Heart right ventricle (tissue), 16 donors: ENCODE data around the gene FGF12. TPM values are rescaled to one million over a fixed set of nuclear protein-coding genes. Genes with fewer than 3 reads are reported as not detected.
A peak's percentile ranks its signal among the peaks of the same experiment; 100 is the strongest.

Experiments
- ATAC-seq, 8 donors: fragments of 200-7000 bp; cut with Tn5 transposase; one replicate each; pipeline ENCODE4 v1.9.1; 2020; ENCODE audit warnings: mild to moderate bottlenecking in 8 of 8, moderate library complexity in 8 of 8, moderate number of reproducible peaks in 1 of 8
- DNase-seq, 2 donors: peaks; one replicate each; pipeline ENCODE4 v3.0.0-alpha.2; 2020
- H3K27ac ChIP-seq, 10 donors: fragments of 200-600 bp; sonication (generic) in 2 of 10; one replicate each; pipeline versions ENCODE4 v1.5.0 to v1.8.0; 2020 to 2022; ENCODE audit warnings: mild to moderate bottlenecking in 3 of 10
- H3K27me3 ChIP-seq, 7 donors: fragments of 200-600 bp; one replicate each; pipeline ENCODE4 v1.8.0; 2021 to 2022; ENCODE audit warnings: mild to moderate bottlenecking in 2 of 7
- H3K36me3 ChIP-seq, 9 donors: fragments of 200-600 bp; sonication (generic) in 1 of 9; one replicate each; pipeline versions ENCODE4 v1.5.0 to v1.8.0; 2020 to 2022; ENCODE audit warnings: mild to moderate bottlenecking in 2 of 9
- H3K4me1 ChIP-seq, 9 donors: fragments of 200-600 bp; sonication (generic) in 1 of 9; one replicate each; pipeline versions ENCODE4 v1.5.0 to v1.8.0; 2020 to 2022; ENCODE audit warnings: mild to moderate bottlenecking in 4 of 9
- H3K4me3 ChIP-seq, 10 donors: fragments of 200-600 bp; sonication (generic) in 2 of 10; one replicate each; pipeline versions ENCODE4 v1.5.0 to v1.8.0; 2020 to 2022; ENCODE audit warnings: mild to moderate bottlenecking in 7 of 10, moderate library complexity in 2 of 10
- H3K9me3 ChIP-seq, 11 donors: fragments of 200-600 bp in 10 of 11; sonication (generic) in 2 of 11; one replicate each; pipeline versions ENCODE4 v1.5.0 to v1.8.0; 2013 to 2022; ENCODE audit warnings: mild to moderate bottlenecking in 2 of 11, control low read depth in 1 of 11, moderate library complexity in 1 of 11
- CTCF ChIP-seq, 9 donors: fragments of 200-600 bp; sonication (generic) in 2 of 9; IDR thresholded peaks; one replicate each; pipeline versions ENCODE4 v1.5.0 to v1.8.0; 2021 to 2022; ENCODE audit warnings: antibody characterized with exemption in 9 of 9, mild to moderate bottlenecking in 5 of 9, moderate library complexity in 1 of 9
- WGBS, 2 donors: extraction: QIAGEN DNeasy Blood & Tissue Kit; methylation state at CpG; one replicate each; pipeline ENCODE4 v1.1.7; 2013; ENCODE audit warnings: inconsistent platforms in 1 of 2; 5-methylcytosine and 5-hydroxymethylcytosine counted together
- intact Hi-C, 10 donors: fragments of 100-400 bp; cut with DNase I; formaldehyde crosslinking; loops; one replicate each; pipeline versions ENCODE4 v1.11.1 to v1.14.2; 2022
- polyA plus RNA-seq, 2 donors: library from polyadenylated mRNA; stranded (reverse); fragments of 200-250 nt; gene quantifications; one replicate each; pipeline ENCODE4 v1.2.3, GENCODE V29; 2013
- total RNA-seq, 10 donors: library from RNA; stranded (reverse); fragmentation: NEBNext Ultra II Directional in 3 of 10; extraction: Animal tissue kit (Norgen Biotek cat#: 25700) in 3 of 10; gene quantifications; one replicate each; pipeline versions ENCODE4 v1.2.1 to v1.2.4, GENCODE V29; 2021 to 2023
- donor health status: Arrhythmogenic right ventricular cardiomyopathy.
- donor health status: ischemic (EF 13 %, LVEDD 7.1; RV severe dilation, severe dysfunction).
- donor health status: healthy with polysubstance abuse.
- donor health status: DM: no; HTN: yes; CAD: no.
- donor health status: DM: no; HTN: no; CAD: no.
- donor health status: ischemic (EF 25% LVEDD 6.9; RV normal size, moderate dysfunction).
- donor health status: ischemic (EF 25% LVEDD 5.7; RV mildly dilated, moderate dysfunction).
- donor health status: healthy.
- donor health status: DM: yes; HTN: yes; CAD: no.
- donor health status: Ischemic cardiomyopathy.
- donor health status: ischemic (EF 35%, LVEDD 5.7; RV mildly dilated, moderate dysfunction).
- donor health status: nonischemic (EF 11% LVEDD 7.7; RV severe dilation, severe dysfunction).
- donor health status: DM: yes; HTN: yes; CAD: no.
- donor health status: PGD.
- donor health status: ischemic (EF 29% LVEDD 5.4; RV normal size, mild dysfunction).
- donor health status: nonischemic (EF 23%, LVEDD 6.1; RV moderate dilation, normal function).

FGF12 gene
- total and polyA plus RNA-seq, 12 donors = 26.5 to 504 (median 313) TPM

GRCh38 chr3:192655040-192655439 lies 72.3 kb downstream of the FGF12 start:
- no peaks in the 10 kb centered on the region for H3K27me3 ChIP-seq
- peak; percentile 31 to 89 (median 64) for ATAC-seq
- TF ChIP-seq CTCF (IDR thresholded peaks at IDR 0.05) = no peak
- H3K4me3 ChIP-seq = no peak overlapping the region
- no peaks in the 10 kb centered on the region for H3K36me3 ChIP-seq
- intact Hi-C loops = loop anchor here in 2 of 10 donors (10.0 kb wide), 2 partner anchors 50 to 120 kb away; no protein-coding TSS in a partner anchor
- 37 to 57% methylated on average over 1 of the region's 1 CpG for whole genome bisulfite sequencing, 2 donors
- H3K9me3 ChIP-seq = no peaks in the 10 kb centered on the region
- H3K4me1 ChIP-seq = peaks cover 0 to 17% (median 7%) of the 10 kb centered on the region in 9 donors
- peak overlapping the region in 7 of 10 donors; percentile 42 to 77 (median 60) for H3K27ac ChIP-seq
- no peak for DNase-seq

GRCh38 chr3:192653862-192654261 lies 73.5 kb downstream of the FGF12 start:
- no peak for ATAC-seq
- no peak overlapping the region for H3K4me3 ChIP-seq
- peak overlapping the region in 7 of 10 donors; percentile 23 to 74 (median 68) for H3K27ac ChIP-seq
- no peak for TF ChIP-seq CTCF (IDR thresholded peaks at IDR 0.05)
- no peak for DNase-seq
- H3K9me3 ChIP-seq = no peaks in the 10 kb centered on the region
- H3K4me1 ChIP-seq = peaks cover 0 to 17% (median 4%) of the 10 kb centered on the region in 9 donors
- H3K27me3 ChIP-seq = no peaks in the 10 kb centered on the region
- H3K36me3 ChIP-seq = no peaks in the 10 kb centered on the region
- 90 to 93% methylated on average over 1 of the region's 1 CpG for WGBS, 2 donors
- intact Hi-C loops = loop anchor here in 4 of 10 donors (5.0 to 10.0 kb wide), 4 partner anchors 51 to 121 kb away; no protein-coding TSS in a partner anchor

DNA sequence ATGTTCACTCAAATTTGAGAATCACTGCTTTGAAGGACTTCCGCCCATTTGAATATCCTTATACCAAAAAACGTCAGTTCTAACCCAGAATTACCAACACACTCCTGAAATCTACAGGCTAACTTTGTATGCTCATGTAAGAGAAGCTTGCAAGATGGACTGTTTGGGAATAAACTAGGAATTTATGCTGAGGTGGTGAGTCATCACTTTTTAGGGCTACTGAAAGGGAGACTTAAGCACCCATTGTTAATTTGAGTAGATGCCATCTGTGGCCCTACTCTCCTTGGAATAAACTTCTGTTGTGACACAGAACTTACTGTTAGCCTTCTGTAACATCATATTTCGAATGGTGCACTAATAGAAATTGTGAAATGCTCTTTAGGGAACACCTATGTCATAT lies 74.6 kb downstream of the FGF12 start:
- no peak overlapping the region for H3K4me3 ChIP-seq
- DNase-seq (no peak), ATAC-seq (no peak)
- H3K36me3 ChIP-seq = no peaks in the 10 kb centered on the region
- 65 to 69% methylated on average over 3 of the region's 3 CpGs for WGBS, 2 donors
- peak overlapping the region in 9 of 10 donors; percentile 32 to 74 (median 63) for H3K27ac ChIP-seq
- peaks cover 0 to 14% (median 6%) of the 10 kb centered on the region in 9 donors for H3K4me1 ChIP-seq
- intact Hi-C loops = loop anchor here in 4 of 10 donors (5.0 to 10.0 kb wide), 4 partner anchors 52 to 122 kb away; no protein-coding TSS in a partner anchor
- H3K27me3 ChIP-seq = no peaks in the 10 kb centered on the region
- H3K9me3 ChIP-seq = no peaks in the 10 kb centered on the region
- no peak for TF ChIP-seq CTCF (IDR thresholded peaks at IDR 0.05)

DNA sequence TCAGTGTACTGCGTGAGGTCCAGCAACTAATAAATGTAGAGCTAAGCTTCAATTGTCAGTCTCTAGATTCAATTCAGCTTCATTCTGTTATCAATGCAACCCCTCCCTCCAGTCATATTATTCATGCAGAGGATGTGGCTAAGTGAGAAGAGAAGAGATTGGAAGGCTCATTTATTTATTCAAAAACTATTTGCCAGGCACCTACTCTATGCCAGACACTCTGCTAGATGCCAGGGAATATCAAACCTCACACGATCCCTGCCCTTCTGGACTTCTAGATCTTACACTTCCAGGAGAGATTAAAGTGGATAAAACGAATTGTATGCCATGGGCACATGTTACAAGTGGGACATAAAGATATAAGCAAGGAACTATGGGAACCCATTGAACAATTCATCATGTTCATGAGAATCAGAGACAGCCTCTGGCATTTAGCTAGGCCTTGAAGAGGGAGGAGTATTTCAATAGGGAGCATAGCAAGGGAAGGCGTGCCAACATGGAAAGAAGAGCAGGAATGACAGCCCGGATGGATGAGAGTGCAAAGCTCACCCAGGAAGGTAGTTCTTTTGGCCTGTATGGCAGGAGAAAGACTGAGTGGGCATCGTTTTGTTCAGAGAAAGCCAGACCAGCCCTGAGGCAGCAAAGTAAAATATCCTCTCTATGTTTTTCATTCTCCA lies 75.4 kb downstream of the FGF12 start:
- H3K9me3 ChIP-seq = no peaks in the 10 kb centered on the region
- peak overlapping the region in 9 of 10 donors; percentile 32 to 74 (median 63) for H3K27ac ChIP-seq
- H3K4me1 ChIP-seq = peaks cover 0 to 14% (median 6%) of the 10 kb centered on the region in 9 donors
- ATAC-seq (peak in 7 of 8 donors; percentile 30 to 62 (median 55)), DNase-seq (peak in 1 of 2 donors; percentile 9)
- no peaks in the 10 kb centered on the region for H3K27me3 ChIP-seq
- no peak overlapping the region for H3K4me3 ChIP-seq
- intact Hi-C loops = loop anchor here in 4 of 10 donors (5.0 to 10.0 kb wide), 4 partner anchors 53 to 123 kb away; no protein-coding TSS in a partner anchor
- WGBS, 2 donors = 40 to 54% methylated on average over 6 of the region's 6 CpGs
- no peak for TF ChIP-seq CTCF (IDR thresholded peaks at IDR 0.05)
- no peaks in the 10 kb centered on the region for H3K36me3 ChIP-seq
